Fibroblast of mammary gland (primary cell): Measurements from ENCODE around the gene KIAA1671.

Source experiments
- DNase-seq: peaks from one replicate; pipeline ENCODE4 v3.0.0-alpha.2; 2010; ENCODE audit warnings: low read depth
- H3K4me3 ChIP-seq: 2 replicates; pipeline ENCODE4 v1.5.1; 2011; ENCODE audit warnings: low read depth, mild to moderate bottlenecking, low read length, moderate library complexity; ENCODE audit not compliant: control insufficient read depth
- CTCF ChIP-seq: conservative IDR thresholded peaks from 2 replicates; pipeline ENCODE4 v1.5.1; 2011; ENCODE audit warnings: low read depth, low read length, inconsistent platforms; ENCODE audit not compliant: control insufficient read depth, insufficient read depth

The KIAA1671 gene

GRCh38 chr22:25068707-25069106 is 116.2 kb downstream of the KIAA1671 start:
- no peak for TF ChIP-seq CTCF
- no peak for DNase-seq
- H3K4me3 ChIP-seq: no peak overlapping the region

- no peak for DNase-seq
- no peak for TF ChIP-seq CTCF
- H3K4me3 ChIP-seq: no peak overlapping the region
These were observed 116.9 kb downstream of the KIAA1671 start for GRCh38 chr22:25069426-25069757.

- no peak overlapping the region for H3K4me3 ChIP-seq
- no peak for TF ChIP-seq CTCF
- no peak for DNase-seq
These were observed 117.4 kb downstream of the KIAA1671 start for GRCh38 chr22:25069758-25070481.

GRCh38 chr22:25070956-25071355 is 118.4 kb downstream of the KIAA1671 start:
- no peak for TF ChIP-seq CTCF
- DNase-seq: no peak
- no peak overlapping the region for H3K4me3 ChIP-seq

GRCh38 chr22:25071720-25072119 is 119.2 kb downstream of the KIAA1671 start:
- no peak overlapping the region for H3K4me3 ChIP-seq
- no peak for TF ChIP-seq CTCF
- no peak for DNase-seq

GRCh38 chr22:25072406-25072805 is 119.9 kb downstream of the KIAA1671 start:
- DNase-seq: no peak
- no peak for TF ChIP-seq CTCF
- H3K4me3 ChIP-seq: no peak overlapping the region

GRCh38 chr22:25076336-25076735 is 123.8 kb downstream of the KIAA1671 start:
- no peak for TF ChIP-seq CTCF
- H3K4me3 ChIP-seq: no peak overlapping the region
- DNase-seq: no peak
